ENCODE measurements around the gene CARD6.
"Not testable (repeated sequence)": the region's sequence is repeated elsewhere in the genome, so short reads cannot be mapped to it uniquely, and the experiment has no call there.

Gene CARD6

DNA sequence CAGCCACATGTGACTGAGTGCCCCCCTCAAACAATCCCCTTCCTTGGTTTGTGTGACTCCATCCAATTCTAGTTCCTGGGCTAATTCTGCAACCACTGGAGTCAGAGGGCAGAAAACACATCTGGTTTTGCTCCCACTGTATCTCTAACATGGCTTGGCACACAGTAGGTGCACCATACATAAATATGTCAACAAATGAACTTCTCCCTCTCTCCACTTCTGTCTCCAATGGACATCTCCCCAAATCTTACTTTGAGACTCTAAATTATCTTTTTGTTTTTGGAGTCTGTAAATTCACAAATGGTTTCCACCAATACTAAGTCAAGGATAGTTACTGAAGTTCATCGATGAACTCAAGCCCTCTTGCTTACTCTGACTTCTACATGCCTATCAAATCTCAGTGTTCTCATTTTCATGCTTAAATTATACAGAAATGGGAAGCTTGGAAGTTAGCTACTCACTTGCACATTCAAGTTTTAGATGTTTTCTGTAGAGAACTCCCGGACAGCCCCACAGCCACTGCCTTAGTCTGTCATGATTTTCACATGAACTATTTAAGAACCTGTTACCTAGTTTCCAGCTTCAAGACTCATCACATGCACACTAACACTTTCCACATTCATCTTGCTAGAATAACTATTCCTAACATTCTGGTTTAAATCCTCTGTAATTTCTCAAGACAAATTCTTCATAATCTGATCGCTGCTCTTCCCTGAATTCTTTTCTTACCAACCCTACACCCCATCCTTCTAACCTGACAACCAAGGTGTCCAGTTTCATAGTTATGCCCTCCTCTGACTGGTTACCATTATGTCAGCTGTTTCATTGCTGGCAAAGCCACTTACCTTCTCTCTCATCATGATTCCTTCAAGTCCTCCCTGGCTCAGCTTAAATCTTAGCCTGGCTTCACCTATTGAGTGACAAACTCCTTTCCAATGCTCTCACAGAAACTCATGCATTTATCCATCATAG is 12.2 kb upstream of the CARD6 start:
- no peak for DNase-seq

DNA sequence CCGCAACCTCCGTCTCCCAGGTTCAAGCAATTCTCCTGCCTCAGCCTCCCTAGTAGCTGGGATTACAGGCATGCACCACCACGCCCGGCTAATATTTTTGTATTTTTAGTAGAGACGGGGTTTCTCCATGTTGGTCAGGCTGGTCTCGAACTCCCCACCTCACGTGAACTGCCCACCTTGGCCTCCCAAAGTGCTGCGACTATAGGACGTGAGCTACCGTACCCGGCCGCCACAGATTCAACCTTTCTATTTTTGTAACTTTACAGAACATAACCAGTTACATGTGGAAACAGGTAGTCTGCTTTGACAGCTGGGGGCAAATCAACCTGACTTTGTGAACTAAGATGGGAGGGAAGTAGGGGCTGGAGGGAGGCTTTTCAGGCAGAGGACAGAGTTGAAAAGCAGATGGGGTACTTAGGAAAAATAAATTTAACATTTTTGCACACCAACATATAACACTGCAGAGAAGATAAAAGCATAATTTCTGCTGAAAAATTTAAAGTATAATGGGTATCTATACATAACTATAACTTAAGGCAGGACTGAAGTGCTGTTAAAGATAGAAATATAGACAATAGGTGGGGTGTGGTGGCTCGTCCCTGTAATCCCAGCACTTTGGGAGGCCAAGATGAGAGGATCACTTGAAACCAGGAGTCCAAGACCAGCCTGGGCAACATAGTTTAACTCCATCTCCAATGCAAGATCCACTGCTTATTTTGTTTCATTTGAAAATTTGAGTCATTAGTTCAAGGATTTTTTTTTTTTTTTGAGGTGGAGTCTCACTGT is 11.2 kb upstream of the CARD6 start:
- no peak for DNase-seq

DNA sequence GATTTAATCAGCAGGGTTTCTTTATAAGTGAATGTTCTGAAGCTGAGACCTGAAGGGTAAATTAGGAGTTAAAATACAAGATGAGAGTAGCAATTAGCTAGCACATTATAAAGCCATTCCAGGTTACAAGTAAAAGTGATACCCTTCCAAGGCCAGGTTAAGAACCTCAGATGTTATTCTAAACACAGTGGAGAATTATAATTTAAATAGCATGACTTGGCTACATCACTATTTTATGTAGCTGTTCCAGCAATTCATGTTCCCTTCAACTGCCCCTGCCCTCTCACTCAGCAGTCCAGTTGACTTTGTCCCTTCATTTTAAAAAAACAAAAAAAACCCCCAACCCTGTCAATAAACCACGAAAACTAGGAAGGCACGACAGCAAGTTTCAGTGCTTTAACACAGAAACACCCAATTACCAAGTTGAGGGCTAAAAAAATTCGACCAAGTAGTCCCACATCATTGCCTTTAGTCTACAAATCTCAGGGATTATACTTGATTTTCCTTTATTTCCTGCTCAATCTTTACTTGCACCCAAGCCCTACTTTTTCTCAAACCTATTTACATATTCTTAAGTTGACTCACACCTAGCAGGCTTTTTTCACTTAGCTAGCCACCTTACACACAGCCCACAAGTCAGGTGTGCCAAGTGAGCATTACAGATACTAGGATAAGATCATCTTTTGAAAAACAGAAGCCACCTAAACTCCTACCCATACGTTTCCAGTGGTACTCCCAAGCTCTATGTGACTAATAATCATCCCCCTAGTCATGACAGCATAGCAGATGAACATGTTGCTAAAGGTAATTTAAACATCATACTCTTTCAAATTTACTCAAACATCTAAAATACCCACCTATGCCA is 9.6 kb upstream of the CARD6 start:
- DNase-seq = no peak

DNA sequence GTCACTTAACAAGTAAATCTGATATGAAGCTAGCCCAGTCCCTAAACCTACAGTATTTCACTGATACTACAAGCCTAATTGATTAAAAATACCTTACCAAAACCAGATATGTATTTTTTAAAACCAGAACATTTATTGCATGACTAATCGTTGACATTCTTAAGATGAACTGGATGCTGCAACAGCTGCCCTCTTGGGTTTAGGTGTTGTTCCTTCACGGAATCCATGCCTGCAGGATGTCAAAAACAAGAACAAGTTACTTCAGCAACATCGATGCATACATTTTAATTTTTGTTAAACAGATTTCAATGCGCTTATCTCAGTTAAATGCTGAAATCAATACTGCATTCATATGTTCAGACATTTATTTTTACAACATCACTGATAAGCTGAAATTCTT is 8.8 kb upstream of the CARD6 start:
- no peak for DNase-seq

DNA sequence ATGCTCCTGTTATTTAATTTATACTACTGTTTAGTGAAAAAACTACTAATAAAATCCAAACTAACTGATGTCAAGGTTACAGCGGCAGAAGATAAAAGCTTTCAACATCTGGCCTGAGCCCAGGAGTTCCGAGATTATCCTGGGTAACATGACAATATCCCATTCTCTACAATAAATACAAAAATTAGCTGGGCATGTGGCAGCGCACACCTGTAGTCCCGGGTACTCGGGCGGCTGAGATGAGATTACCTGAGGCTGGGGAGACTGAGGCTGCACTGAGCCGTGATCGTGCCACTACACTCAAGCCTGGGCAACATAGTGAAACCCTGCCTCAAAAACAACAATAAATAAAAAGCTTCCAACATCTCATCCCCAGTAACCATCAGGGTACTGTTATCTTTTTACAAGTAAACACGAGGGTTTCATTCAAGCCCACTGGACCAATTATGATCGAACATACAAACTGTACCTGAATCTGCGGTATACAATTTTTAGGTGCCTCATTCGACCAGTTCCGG is 7.4 kb upstream of the CARD6 start:
- DNase-seq = no peak

DNA sequence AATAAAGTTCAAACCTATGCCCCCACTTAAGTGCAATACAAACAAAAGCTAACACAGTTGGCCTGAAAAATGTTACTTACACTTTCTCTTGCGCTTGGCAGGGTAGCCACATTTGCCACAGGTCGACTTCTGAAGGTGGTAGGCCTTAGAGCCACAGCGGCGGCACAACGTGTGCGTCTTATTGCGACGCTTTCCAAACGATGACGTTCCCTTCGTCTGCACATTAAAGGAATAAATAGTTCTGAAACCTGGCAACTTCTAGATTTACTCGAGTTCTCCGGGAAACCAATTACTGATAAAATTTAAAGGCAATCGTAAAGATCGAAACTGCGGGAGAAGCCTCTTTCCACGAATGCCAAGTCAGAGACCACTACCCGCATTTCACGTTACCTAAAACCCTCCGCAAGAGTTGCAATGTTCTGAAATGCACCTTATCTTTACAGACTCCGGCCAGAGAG is 6.7 kb upstream of the CARD6 start:
- peak; percentile 30 for DNase-seq

DNA sequence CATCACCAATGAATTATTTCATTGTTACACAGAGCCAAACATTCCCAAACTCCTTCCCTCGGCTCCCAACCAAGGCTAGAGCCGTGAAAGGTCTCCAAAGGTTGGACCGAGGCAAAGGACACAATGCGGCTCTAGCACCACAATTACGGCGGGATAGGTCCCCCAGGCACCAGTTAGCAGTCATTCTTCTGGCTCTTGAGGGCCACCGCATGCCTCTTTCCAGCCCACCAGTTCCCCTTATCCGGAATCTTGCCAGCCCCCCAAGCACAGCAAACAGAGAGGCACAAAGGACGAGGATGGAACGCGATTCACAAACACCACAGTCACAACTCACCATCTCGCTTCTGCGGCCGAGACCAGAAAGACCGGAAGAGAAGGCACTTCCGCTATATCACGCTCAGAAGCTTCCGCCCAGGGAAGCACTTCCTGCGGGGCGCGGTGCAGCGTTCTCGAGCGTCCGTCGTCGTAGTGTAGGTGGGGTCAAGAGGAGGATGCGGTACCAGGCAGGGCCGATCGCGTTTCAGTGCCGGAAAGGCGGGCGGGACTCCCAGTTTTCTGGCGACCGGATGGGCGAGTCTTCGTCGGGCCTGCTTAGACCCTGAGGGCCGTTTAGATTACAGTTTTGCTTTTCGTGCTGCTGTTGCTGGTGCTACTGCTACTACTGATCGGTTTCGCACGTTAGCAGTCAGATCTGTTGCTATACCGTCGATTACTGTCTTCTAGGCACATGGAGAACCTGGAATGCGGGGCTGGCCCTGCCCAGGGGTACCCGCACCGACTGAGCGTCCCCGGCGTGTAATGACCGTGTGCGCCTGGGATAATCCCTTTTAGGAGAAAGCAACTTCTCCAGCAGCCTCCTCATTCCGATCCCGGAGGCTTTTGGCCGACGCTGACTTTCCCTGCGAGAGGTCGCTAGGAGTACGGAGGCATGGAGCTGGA is 6.0 kb upstream of the CARD6 start, which contains the start of gene RPL37:
TSS of gene RPL37 (minus strand) at position 374 of the 939 bp plus-strand sequence. CDS start at position 337, 37 bp downstream.
- DNase-seq = peak; percentile 98

DNA sequence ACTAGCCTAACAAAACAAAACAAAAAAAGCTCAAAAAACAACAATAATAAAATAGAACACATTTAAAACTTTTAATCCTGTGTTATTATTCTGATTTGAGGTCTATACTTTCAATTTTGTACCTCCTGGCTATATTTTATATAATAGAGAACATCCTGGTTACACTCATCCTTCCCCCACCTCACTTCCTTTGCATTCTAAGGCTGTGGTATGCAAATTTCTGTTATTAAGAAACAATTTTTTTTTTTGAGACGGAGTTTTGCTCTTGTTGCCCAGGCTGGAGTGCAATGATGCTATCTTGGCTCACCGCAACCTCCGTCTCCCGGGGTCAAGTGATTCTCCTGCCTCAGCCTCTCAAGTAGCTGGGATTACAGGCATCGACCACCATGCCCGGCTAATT is 3.1 kb upstream of the CARD6 start:
- DNase-seq = no peak

DNA sequence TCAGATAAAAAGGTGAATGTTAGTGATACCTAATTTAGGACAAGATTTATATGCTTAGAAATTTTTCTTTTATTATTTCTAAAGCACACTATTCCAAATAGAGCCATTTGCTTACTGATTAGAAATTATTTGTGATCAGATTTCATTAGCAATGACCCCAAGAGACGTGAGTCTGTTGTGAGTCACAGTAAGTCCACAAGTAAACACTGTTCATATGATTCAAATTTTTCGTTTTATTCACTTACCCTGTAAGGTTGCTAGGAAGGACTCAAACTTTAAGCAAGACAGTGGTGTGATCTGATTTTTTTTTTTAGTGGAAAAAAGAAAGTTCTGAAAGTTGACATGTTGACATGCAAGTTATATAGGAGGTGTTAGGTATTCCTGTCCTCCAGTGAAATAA is 1.2 kb downstream of the CARD6 start:
- DNase-seq = no peak

DNA sequence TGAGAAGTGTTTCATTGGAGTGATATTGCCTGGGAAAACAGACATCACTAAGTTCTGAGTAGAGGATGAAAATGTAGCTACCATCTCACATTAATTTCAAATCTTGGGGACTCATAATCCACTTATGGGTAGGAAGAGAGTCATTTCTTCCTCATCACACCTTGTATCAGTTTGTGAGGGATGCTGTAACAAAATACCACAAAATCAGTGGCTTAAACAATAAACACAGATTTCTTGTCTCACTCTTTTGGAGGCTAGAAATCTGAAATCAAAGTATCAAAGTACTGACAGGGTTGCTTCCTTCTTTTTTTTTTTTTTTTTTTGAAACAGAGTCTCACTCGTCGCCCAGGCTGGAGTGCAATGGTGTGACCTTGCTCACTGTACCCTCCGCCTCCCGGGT is 3.4 kb downstream of the CARD6 start:
- DNase-seq = no peak

DNA sequence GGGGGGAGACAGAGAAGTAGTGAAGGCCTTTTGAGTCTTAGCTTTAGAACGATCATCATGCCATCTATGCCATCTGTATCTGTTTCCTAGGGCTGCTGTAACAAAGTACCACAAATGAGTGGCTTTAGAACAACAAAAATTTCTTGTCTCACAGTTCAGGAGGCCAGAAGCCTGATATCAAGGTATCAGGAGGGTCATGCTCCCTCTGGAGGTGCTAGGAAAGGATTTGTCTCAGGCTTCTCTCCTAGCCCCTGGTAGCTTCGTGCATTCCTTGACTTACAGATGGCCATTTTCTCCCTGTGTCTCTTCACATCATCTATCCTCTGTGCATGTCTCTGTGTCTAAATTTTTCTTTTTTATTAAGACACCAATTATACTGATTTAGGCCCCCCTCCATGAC is 5.2 kb downstream of the CARD6 start:
- no peak for DNase-seq

DNA sequence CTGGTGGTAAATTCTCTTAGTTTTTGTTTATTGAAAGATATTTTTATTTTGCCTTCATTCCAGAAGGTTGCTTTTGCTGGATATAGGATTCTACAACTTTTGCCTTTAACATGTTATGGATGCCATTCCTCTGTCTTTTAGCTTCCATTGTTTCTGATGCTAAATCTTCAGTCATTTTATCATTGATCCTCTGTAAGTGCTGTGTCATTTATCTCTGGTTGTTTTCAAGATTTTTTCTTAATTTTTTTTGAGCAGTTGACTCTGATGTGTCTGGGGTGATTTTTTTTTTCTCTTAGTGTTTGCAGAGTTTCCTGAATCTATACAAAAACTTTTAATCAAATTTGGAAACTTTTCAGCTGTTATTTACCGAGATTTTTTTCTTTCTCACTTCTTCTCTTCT is 6.4 kb downstream of the CARD6 start:
- DNase-seq = no peak

DNA sequence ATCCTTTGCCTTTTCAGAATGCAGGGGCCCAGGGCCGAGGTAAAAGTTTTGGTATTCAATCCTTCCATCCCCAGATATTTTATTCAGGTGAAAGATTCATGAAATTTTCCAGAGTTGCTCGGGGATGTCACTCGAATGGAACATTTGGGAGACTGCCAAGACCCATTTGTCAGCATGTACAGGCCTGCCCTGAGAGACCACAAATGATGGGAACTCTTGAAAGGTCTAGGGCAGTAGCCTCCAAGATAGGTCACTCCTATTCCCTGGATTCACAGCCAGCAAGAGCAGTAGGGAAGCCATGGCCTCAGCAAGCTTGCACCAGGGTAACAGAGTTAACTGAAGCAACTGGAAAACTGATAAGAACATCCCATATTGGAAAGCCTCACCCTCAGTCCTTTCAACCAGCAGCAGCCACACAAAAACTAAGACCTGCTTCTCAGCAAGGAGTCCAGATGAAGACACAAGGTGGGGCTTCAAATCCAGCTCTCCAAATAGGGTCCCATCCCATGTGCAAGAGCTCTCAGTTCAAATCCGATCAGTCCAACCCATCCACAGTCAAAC is 12.5 kb downstream of the CARD6 start:
- DNase-seq = no peak

DNA sequence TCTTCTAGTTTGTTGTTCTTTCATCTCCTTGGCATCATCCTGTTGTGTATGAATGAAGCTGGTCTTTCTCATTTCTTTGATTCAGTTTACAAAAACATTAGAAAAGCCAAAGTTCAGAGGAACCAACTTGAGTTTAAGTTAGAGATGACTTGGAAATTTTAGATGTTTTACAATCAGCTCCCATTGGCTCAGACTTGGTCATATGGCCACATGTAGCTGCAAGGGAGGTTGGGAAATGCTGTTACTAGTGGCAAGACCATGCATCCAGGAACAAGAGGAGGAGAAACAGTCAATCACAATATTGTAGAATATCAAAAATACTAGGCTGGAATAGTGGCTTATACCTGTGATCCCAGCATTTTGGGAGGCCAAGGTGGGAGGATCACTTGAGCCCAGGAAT is 19.5 kb downstream of the CARD6 start:
- no peak for DNase-seq

DNA sequence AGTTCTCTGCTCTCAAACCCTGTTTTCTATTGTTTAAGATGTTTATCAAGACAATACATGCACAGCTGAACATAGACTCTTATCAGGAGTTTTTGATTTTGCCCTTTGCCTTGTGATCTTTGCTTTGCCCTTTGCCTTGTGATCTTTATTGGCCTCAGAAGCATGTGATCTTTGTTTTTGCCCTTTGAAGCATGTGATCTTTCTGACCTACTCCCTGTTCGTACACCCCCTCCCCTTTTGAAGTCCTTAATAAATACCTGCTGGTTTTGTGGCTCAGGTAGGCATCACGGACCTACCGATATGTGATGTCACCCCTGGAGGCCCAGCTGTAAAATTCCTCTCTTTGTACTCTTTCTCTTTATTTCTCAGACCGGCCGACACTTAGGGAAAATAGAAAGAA is 23.8 kb downstream of the CARD6 start:
- DNase-seq = not testable (repeated sequence)

DNA sequence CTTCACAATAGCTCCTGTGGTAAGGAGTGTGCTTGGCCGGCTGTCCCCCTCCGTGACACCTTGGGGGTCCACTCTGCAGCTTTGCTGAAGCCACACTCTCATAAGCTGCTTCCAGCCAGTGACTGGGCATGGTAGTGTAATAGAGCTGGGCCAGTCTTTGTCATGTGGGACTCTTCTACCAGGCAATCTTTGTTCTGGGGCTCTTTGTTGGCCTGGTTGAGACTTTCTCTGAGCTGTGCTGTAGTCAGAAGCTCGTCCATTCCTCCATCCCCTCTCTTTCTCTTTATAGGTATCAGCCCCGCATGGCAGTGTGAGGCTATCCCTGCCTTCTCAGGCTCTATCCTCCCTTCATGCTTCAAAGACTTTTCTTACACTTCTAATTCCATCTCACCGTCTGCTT is 25.7 kb downstream of the CARD6 start:
- no peak for DNase-seq

DNA sequence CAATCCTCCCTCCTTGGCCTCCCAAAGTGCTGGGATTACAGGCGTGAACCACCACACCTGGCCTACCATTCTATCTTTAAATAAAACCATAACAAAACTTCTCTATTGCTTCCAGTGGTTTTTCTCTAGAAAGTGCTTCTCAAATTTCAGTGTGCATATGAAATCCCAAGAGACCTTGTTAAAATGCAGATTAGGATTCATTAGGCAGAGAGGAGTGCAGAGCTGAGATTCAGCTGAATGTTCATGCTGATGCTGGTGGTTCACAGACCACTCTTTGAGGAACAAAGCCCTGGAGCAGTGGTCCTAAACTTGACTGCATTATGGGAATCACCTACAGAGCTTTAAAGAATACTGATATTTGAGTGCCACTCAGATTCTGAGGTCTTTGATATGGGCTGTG is 28.2 kb downstream of the CARD6 start:
- DNase-seq = no peak

DNA sequence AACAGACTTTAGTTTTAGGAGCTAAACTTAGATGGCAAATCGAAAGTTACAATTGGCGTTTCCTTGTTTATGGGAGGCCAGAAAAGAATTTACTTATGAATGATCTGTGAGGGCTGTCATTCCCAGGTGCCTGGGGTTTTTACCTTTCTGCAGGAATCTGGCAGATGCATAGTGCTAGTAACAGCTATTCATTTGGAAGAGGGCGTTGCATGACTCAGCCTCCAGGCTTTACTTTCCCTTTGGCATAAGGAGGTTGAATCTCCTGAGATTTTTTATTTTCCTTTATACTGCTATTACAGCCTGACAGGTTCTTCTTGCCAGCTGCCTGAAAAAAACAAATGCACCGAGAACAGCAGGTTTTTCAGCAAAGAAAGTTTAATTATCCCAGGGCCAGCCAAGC is 30.0 kb downstream of the CARD6 start:
- no peak for DNase-seq

DNA sequence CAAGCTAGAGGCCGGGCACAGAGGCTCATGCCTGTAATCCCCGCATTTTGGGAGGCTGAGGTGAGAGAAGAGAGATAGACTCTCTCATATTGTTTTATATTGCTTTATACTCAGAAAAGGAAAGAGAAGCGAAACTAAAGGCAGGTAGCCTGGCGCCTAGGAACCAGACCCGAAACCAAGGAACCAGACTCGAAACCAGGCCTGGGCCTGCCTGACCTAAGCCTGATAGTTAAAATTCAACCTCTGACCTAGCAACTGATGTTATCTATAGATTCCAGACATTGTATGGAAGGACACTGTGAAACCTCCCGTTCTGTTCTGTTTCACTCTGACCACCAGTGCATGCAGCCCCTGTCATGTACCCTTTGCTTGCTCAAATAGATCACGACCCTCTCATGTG is 31.1 kb downstream of the CARD6 start:
- not testable (repeated sequence) for DNase-seq

DNA sequence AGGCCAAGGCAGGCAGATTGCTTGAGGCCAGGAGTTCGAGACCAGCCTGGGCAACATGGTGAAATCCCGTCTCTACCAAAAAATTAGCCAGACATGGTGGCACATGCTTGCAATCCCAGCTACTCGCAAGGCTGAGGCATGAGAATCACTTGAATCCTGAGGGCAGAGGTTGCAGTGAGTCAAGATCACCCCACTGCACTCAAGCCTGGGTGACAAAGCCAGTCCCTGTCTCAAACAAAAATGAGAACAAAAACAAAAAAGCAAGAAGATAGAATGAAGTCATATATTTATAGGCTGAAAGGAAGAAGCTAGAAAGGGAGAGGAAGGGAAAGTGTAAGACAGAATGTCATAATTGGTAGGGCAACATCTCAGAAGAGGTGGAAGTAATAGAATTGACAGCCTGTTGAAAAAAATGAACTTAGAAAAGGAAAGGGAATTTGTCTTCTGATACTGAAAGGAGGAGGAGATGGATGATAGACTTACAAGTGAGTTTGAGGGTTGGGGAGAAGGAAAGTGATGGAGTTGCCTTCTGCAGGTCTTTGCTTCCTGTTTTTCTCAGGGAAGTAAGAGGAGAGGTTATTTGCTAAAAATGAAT is 32.2 kb downstream of the CARD6 start:
- DNase-seq = no peak

All from fibroblast of skin of back (primary cell).